RWPE2 (cell line): Measurements from ENCODE around the gene ARGLU1.
"Not testable (repeated sequence)": the region's sequence is repeated elsewhere in the genome, so short reads cannot be mapped to it uniquely, and the experiment has no call there.

Experiments used
- ATAC-seq: fragments of 200-7000 bp; cut with Tn5 transposase; 3 replicates; pipeline ENCODE4 v1.9.1; 2021; ENCODE audit warnings: low read depth
- DNase-seq: peaks from one replicate; pipeline ENCODE4 v3.0.0-alpha.2; 2020; ENCODE audit warnings: low spot score
- H3K27ac ChIP-seq: fragments of 450-650 bp; 2 replicates; pipeline ENCODE4 v1.5.1; 2017; ENCODE audit warnings: mild to moderate bottlenecking; ENCODE audit not compliant: poor library complexity, severe bottlenecking
- H3K27me3 ChIP-seq: fragments of 250-450 bp; sonication (Bioruptor Pico); 2 replicates; pipeline ENCODE4 v1.5.1; 2021; ENCODE audit warnings: mild to moderate bottlenecking, moderate library complexity; ENCODE audit not compliant: insufficient read depth, poor library complexity, severe bottlenecking
- H3K36me3 ChIP-seq: fragments of 250-450 bp; sonication (Bioruptor Pico); 2 replicates; pipeline ENCODE4 v1.5.1; 2020; ENCODE audit warnings: low read depth, mild to moderate bottlenecking, moderate library complexity
- H3K4me1 ChIP-seq: fragments of 250-450 bp; sonication (Bioruptor Pico); 2 replicates; pipeline ENCODE4 v1.5.1; 2021; ENCODE audit warnings: mild to moderate bottlenecking, moderate library complexity; ENCODE audit not compliant: insufficient read depth, poor library complexity, severe bottlenecking
- H3K4me3 ChIP-seq: fragments of 250-450 bp; sonication (Bioruptor Pico); 2 replicates; pipeline ENCODE4 v1.5.1; 2021; ENCODE audit warnings: mild to moderate bottlenecking, moderate library complexity; ENCODE audit not compliant: severe bottlenecking
- H3K9me3 ChIP-seq: fragments of 250-450 bp; sonication (Bioruptor Pico); 2 replicates; pipeline ENCODE4 v1.5.1; 2021; ENCODE audit warnings: mild to moderate bottlenecking, moderate library complexity; ENCODE audit not compliant: severe bottlenecking
- TF ChIP-seq, protein P1 (sequence below): fragments of 450-650 bp; IDR thresholded peaks from one replicate; pipeline ENCODE4 v1.5.1; 2017; ENCODE audit warnings: mild to moderate bottlenecking, moderate library complexity; ENCODE audit not compliant: poor library complexity, severe bottlenecking

Gene ARGLU1

DNA sequence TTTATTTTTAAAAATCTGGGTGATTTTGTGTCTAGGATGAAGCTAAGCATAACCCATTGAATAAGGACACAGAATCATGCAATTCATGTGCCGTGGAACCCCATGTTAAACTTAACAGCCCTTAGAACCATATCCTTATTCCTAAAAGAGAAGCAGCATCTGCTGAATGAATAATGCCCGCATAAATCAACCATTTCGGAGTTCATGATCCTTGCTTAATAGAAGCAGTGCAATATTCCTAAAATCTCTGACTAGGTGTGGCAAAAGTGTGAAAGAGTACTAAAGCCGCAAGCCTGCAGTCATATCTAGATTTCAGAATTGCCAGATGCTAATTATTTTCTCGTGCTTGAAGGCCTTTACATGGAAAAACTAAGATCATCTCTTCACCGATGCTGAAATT is 33.6 kb upstream of the ARGLU1 start:
- H3K27me3 ChIP-seq = no peaks in the 10 kb centered on the region
- TF ChIP-seq, protein P1, sequence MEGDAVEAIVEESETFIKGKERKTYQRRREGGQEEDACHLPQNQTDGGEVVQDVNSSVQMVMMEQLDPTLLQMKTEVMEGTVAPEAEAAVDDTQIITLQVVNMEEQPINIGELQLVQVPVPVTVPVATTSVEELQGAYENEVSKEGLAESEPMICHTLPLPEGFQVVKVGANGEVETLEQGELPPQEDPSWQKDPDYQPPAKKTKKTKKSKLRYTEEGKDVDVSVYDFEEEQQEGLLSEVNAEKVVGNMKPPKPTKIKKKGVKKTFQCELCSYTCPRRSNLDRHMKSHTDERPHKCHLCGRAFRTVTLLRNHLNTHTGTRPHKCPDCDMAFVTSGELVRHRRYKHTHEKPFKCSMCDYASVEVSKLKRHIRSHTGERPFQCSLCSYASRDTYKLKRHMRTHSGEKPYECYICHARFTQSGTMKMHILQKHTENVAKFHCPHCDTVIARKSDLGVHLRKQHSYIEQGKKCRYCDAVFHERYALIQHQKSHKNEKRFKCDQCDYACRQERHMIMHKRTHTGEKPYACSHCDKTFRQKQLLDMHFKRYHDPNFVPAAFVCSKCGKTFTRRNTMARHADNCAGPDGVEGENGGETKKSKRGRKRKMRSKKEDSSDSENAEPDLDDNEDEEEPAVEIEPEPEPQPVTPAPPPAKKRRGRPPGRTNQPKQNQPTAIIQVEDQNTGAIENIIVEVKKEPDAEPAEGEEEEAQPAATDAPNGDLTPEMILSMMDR = no peak
- H3K27ac ChIP-seq = no peak overlapping the region
- H3K4me3 ChIP-seq = no peak overlapping the region
- no peaks in the 10 kb centered on the region for H3K4me1 ChIP-seq
- ATAC-seq (no peak), DNase-seq (no peak)
- H3K36me3 ChIP-seq = no peaks in the 10 kb centered on the region
- H3K9me3 ChIP-seq = no peaks in the 10 kb centered on the region

DNA sequence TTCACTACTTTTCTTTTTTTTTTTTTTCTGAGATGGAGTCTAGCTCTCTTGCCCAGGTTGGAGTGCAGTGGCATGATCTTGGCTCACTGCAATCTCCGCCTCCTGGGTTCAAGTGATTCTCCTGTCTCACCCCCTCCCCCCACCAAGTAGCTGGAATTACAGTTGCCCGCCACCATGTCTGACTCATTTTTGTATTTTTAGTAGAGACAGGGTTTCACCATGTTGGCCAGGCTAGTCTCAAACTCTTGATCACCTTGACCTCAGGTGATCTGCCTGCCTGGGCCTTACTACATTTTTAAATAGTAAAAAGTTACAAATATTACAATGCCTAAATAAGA is 32.8 kb upstream of the ARGLU1 start:
- ATAC-seq, DNase-seq, H3K4me1 ChIP-seq, H3K4me3 ChIP-seq, H3K36me3 ChIP-seq, H3K9me3 ChIP-seq, H3K27me3 ChIP-seq, H3K27ac ChIP-seq: not testable (repeated sequence)

DNA sequence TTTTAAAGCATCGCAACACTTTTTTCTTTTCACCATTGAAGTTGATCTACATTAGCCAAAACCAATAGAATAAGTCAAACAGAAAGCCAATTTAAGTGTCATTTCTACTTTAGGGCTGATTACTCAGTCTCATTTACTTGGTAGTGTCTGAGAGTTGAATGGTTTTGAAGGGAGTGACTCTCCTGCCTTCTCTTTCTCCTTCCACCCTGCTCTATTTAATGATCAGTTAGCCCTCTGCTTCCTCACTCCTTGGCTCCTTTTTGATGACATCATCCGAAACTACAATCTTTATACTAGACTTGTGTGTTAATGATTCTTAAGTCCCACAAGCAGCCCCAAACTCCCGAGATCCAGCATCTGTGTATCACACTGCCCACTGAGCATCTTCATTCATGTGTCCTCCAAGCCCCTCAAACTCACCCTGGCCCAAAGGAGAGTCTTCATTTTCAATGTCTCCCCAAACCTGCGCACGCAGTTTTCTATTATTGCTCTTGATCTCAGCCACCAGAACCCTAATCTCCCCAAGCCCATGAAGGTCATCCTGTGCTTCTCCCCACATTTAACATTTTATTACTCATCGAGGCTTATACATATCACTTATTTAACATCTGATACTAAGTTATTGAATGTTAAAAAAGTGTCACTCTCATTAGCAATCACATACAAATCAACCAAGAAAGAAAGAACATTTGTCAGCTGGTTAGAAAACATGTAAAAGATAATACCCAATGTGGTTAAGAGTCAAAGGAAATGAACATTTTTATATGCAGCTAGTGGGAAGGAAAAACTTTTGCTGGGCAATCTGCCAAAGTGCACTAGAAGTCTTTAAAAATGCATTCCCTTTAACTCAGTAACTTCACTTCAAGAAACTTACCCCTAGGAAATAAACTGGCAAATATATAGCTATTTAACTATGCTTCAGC is 32.2 kb upstream of the ARGLU1 start:
- H3K27ac ChIP-seq = no peak overlapping the region
- no peaks in the 10 kb centered on the region for H3K27me3 ChIP-seq
- H3K4me1 ChIP-seq = no peaks in the 10 kb centered on the region
- no peak for ATAC-seq
- no peak for DNase-seq
- TF ChIP-seq, protein P1 = no peak
- no peak overlapping the region for H3K4me3 ChIP-seq
- no peaks in the 10 kb centered on the region for H3K9me3 ChIP-seq
- H3K36me3 ChIP-seq = no peaks in the 10 kb centered on the region

DNA sequence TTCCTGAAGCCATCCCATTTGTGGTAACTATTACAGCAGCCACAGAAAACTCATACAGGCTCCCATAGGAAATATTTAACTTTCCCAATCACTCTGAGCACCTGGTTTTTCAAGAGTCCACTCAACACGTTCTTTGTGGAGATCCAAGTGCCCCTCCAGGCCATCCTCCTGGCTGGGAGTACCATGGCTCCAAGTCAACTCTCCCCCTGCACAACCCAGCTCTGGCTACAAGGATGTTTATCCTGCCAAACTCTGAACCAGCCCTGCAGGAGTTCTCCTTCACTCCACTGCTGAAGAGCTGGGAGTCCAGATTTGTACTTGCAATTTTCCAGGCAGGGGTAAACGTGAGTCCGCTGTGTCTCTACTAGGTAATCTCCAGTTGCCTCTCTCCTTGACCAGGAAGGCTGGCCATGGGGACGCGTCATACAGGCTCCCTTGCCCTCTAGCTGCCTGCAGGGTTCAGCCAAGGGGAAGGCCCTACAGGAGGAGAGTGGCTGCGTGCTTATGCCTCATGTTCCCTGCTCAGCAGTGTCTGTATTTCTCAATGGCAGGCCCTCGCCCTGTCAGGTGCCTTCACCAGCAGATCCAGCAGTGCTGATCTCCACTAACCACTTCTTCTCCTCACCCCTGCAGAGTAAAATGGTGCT is 29.9 kb upstream of the ARGLU1 start:
- DNase-seq = no peak
- TF ChIP-seq, protein P1 = no peak

DNA sequence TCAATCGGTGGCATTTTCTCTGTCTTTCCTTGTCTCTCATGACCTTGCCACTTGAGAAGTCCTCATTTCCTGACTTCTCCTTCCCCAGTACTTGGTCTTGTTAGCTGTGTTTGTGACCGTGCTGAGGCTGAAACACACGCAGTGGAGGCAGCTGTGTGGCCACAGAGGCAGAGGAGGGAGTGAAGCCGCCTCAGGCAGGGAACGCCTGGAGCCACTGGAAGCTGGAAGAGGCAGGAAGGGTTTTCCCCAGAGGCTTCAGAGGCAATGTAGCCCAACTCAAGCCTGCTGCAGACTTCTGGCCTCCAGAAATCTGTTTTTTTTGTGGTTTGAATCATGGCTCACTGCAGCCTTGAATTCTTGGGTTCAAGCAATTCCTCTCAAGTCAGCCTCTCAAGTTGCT is 29.2 kb upstream of the ARGLU1 start:
- DNase-seq (no peak), ATAC-seq (no peak)
- Histone ChIP-seq H3K4me3 (no peak overlapping the region), H3K27ac (no peak overlapping the region), H3K4me1 (no peaks in the 10 kb centered on the region), H3K36me3 (no peaks in the 10 kb centered on the region), H3K9me3 (no peaks in the 10 kb centered on the region), H3K27me3 (no peaks in the 10 kb centered on the region)
- TF ChIP-seq, protein P1 = no peak

More for the DNA sequence above, 29.9 kb upstream of the ARGLU1 start:
- no peaks in the 10 kb centered on the region for H3K27me3 ChIP-seq
- no peak for ATAC-seq
- no peaks in the 10 kb centered on the region for H3K36me3 ChIP-seq
- no peak overlapping the region for H3K27ac ChIP-seq
- H3K9me3 ChIP-seq = no peaks in the 10 kb centered on the region
- no peak overlapping the region for H3K4me3 ChIP-seq
- H3K4me1 ChIP-seq = no peaks in the 10 kb centered on the region
